Lower leg skin (tissue), 3 donors: Measurements from ENCODE around the gene DIABLO.

ENCODE experiments used
- POLR2A ChIP-seq, 2 donors: fragments of 450-650 bp; IDR thresholded peaks; one replicate each; pipeline ENCODE4 v1.6.1; 2016 to 2017; ENCODE audit warnings: antibody characterized with exemption in 2 of 2, mild to moderate bottlenecking in 1 of 2, moderate library complexity in 1 of 2
- TF ChIP-seq, protein P1 (sequence below), 3 donors: fragments of 450-650 bp; IDR thresholded peaks; one replicate each; pipeline ENCODE4 v1.5.1; 2016; ENCODE audit warnings: antibody characterized with exemption in 3 of 3, mild to moderate bottlenecking in 3 of 3, moderate library complexity in 2 of 3

- TF ChIP-seq, protein P1, sequence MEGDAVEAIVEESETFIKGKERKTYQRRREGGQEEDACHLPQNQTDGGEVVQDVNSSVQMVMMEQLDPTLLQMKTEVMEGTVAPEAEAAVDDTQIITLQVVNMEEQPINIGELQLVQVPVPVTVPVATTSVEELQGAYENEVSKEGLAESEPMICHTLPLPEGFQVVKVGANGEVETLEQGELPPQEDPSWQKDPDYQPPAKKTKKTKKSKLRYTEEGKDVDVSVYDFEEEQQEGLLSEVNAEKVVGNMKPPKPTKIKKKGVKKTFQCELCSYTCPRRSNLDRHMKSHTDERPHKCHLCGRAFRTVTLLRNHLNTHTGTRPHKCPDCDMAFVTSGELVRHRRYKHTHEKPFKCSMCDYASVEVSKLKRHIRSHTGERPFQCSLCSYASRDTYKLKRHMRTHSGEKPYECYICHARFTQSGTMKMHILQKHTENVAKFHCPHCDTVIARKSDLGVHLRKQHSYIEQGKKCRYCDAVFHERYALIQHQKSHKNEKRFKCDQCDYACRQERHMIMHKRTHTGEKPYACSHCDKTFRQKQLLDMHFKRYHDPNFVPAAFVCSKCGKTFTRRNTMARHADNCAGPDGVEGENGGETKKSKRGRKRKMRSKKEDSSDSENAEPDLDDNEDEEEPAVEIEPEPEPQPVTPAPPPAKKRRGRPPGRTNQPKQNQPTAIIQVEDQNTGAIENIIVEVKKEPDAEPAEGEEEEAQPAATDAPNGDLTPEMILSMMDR (IDR thresholded peaks at IDR 0.05): no peak
- no peak for TF ChIP-seq POLR2A (IDR thresholded peaks at IDR 0.05)
Observed at GRCh38 chr12:122197612-122197966, 28.3 kb downstream of the DIABLO start.
